CD8-positive, alpha-beta memory T cell (primary cell): ENCODE measurements around the gene CD300LB. TPM values are rescaled to one million over a fixed set of nuclear protein-coding genes. Genes with fewer than 3 reads are reported as not detected.
A peak's percentile ranks its signal among the peaks of the same experiment; 100 is the strongest.

ENCODE experiments used
- CTCF ChIA-PET: fragments of 350-600 bp; sonication (Branson Sonifier 250); formaldehyde crosslinking; loops from one replicate; lab custom pipeline; 2021; ENCODE audit warnings: antibody characterized with exemption; lab: Charles Lee
- POLR2A ChIA-PET: fragments of 350-600 bp; sonication (Branson Sonifier 250); formaldehyde crosslinking; loops from one replicate; lab custom pipeline; 2021; ENCODE audit warnings: antibody characterized with exemption; lab: Charles Lee
- DNase-seq, 5 donors: peaks; one replicate each; pipeline versions ENCODE4 v3.0.0 to v3.0.0-alpha.2; 2020 to 2022; ENCODE audit warnings: mixed read lengths in 1 of 5
- H3K27ac ChIP-seq: one replicate; pipeline ENCODE4 v1.7.0; 2013; ENCODE audit warnings: low read depth, mild to moderate bottlenecking, low read length, moderate library complexity
- H3K27me3 ChIP-seq: 2 replicates; pipeline ENCODE4 v1.7.0; 2013; ENCODE audit warnings: low read length, mild to moderate bottlenecking; ENCODE audit not compliant: insufficient read depth, poor library complexity, severe bottlenecking
- H3K36me3 ChIP-seq: 2 replicates; pipeline ENCODE4 v1.7.0; 2013; ENCODE audit warnings: mild to moderate bottlenecking, low read length, moderate library complexity; ENCODE audit not compliant: insufficient read depth
- H3K4me1 ChIP-seq: 2 replicates; pipeline ENCODE4 v1.7.0; 2013; ENCODE audit warnings: mild to moderate bottlenecking, low read length, moderate library complexity; ENCODE audit not compliant: insufficient read depth
- H3K4me3 ChIP-seq: 2 replicates; pipeline ENCODE4 v1.7.0; 2013; ENCODE audit warnings: mild to moderate bottlenecking, low read length
- H3K9me3 ChIP-seq: 2 replicates; pipeline ENCODE4 v1.7.0; 2013; ENCODE audit warnings: mild to moderate bottlenecking, low read length
- H3K27ac Mint-ChIP-seq, 8 donors: one replicate each; pipeline ENCODE4 v1.8.0; 2020 to 2021; ENCODE audit warnings: mixed read lengths in 8 of 8, mild to moderate bottlenecking in 6 of 8, inconsistent platforms in 3 of 8, moderate library complexity in 3 of 8
- H3K27me3 Mint-ChIP-seq, 2 donors: one replicate each; pipeline ENCODE4 v1.8.0; 2020 to 2021; ENCODE audit warnings: mixed read lengths in 2 of 2, mild to moderate bottlenecking in 1 of 2, moderate library complexity in 1 of 2
- H3K36me3 Mint-ChIP-seq, 3 donors: one replicate each; pipeline ENCODE4 v1.8.0; 2020 to 2021; ENCODE audit warnings: mixed read lengths in 3 of 3, inconsistent platforms in 1 of 3, mild to moderate bottlenecking in 1 of 3
- H3K4me1 Mint-ChIP-seq, 3 donors: one replicate each; pipeline ENCODE4 v1.8.0; 2020 to 2021; ENCODE audit warnings: mixed read lengths in 3 of 3, inconsistent platforms in 1 of 3, mild to moderate bottlenecking in 1 of 3
- H3K4me3 Mint-ChIP-seq, 7 donors: one replicate each; pipeline ENCODE4 v1.8.0; 2020 to 2021; ENCODE audit warnings: mixed read lengths in 7 of 7, mild to moderate bottlenecking in 6 of 7, moderate library complexity in 4 of 7, inconsistent platforms in 2 of 7
- H3K9me3 Mint-ChIP-seq, 5 donors: one replicate each; pipeline ENCODE4 v1.8.0; 2020 to 2022; ENCODE audit warnings: mixed read lengths in 5 of 5, mild to moderate bottlenecking in 3 of 5, moderate library complexity in 2 of 5, inconsistent platforms in 1 of 5
- polyA plus RNA-seq: library from polyadenylated mRNA; unstranded; fragments of 300-500 nt; fragmentation: Illumina TruSeq; gene quantifications from one replicate; pipeline ENCODE4 v1.2.3, GENCODE V29; 2021
- total RNA-seq, 2 experiments: library from RNA; stranded (reverse); gene quantifications; one replicate each; pipeline ENCODE4 v1.2.3, GENCODE V29; 2021

The CD300LB gene
- total and polyA plus RNA-seq, 3 experiments from 2014 or later, result 0.11 TPM; not detected in 2

GRCh38 chr17:74542166-74542565 lies 10.9 kb upstream of the CD300LB start:
- Histone ChIP-seq H3K27ac (no peak overlapping the region), H3K4me3 (no peak overlapping the region), H3K27me3 (no peaks in the 10 kb centered on the region), H3K36me3 (no peaks in the 10 kb centered on the region), H3K4me1 (no peaks in the 10 kb centered on the region), H3K9me3 (no peaks in the 10 kb centered on the region)
- no peak overlapping the region for H3K4me3 Mint-ChIP-seq
- no peaks in the 10 kb centered on the region for H3K9me3 Mint-ChIP-seq
- H3K36me3 Mint-ChIP-seq, result no peaks in the 10 kb centered on the region
- H3K27me3 Mint-ChIP-seq, result peaks cover 16 to 18% of the 10 kb centered on the region in 2 donors
- DNase-seq, result no peak
- CTCF ChIA-PET, result no interaction called here
- H3K4me1 Mint-ChIP-seq, result no peaks in the 10 kb centered on the region
- POLR2A ChIA-PET, result no interaction called here
- peak overlapping the region in 1 of 8 donors; percentile 28 for H3K27ac Mint-ChIP-seq

- Mint-ChIP-seq H3K9me3 (no peaks in the 10 kb centered on the region), H3K36me3 (no peaks in the 10 kb centered on the region), H3K4me3 (no peak overlapping the region), H3K27me3 (peaks cover 16 to 18% of the 10 kb centered on the region in 2 donors), H3K4me1 (no peaks in the 10 kb centered on the region), H3K27ac (no peak overlapping the region)
- DNase-seq, result no peak
- no peak overlapping the region for H3K4me3 ChIP-seq
- no peaks in the 10 kb centered on the region for H3K27me3 ChIP-seq
- POLR2A ChIA-PET, result no interaction called here
- H3K4me1 ChIP-seq, result no peaks in the 10 kb centered on the region
- H3K36me3 ChIP-seq, result no peaks in the 10 kb centered on the region
- CTCF ChIA-PET, result no interaction called here
- no peaks in the 10 kb centered on the region for H3K9me3 ChIP-seq
- no peak overlapping the region for H3K27ac ChIP-seq
Measured at GRCh38 chr17:74541176-74542111, 10.2 kb upstream of the CD300LB start.

GRCh38 chr17:74539281-74539820 lies 8.1 kb upstream of the CD300LB start:
- ChIA-PET POLR2A (no interaction called here), CTCF (no interaction called here)
- Histone ChIP-seq H3K4me3 (no peak overlapping the region), H3K27me3 (peaks cover 1% of the 10 kb centered on the region), H3K4me1 (no peaks in the 10 kb centered on the region), H3K36me3 (no peaks in the 10 kb centered on the region), H3K9me3 (no peaks in the 10 kb centered on the region), H3K27ac (no peak overlapping the region)
- no peak for DNase-seq
- Mint-ChIP-seq H3K4me3 (no peak overlapping the region), H3K36me3 (no peaks in the 10 kb centered on the region), H3K27me3 (peaks cover 17 to 29% of the 10 kb centered on the region in 2 donors), H3K4me1 (no peaks in the 10 kb centered on the region), H3K9me3 (no peaks in the 10 kb centered on the region), H3K27ac (no peak overlapping the region)

- Histone ChIP-seq H3K36me3 (no peaks in the 10 kb centered on the region), H3K4me1 (no peaks in the 10 kb centered on the region), H3K27me3 (peaks cover 3% of the 10 kb centered on the region), H3K9me3 (no peaks in the 10 kb centered on the region), H3K27ac (no peak overlapping the region), H3K4me3 (no peak overlapping the region)
- Mint-ChIP-seq H3K4me3 (no peak overlapping the region), H3K27ac (no peak overlapping the region), H3K4me1 (peaks cover 3 to 5% (median 3%) of the 10 kb centered on the region in 3 donors), H3K36me3 (no peaks in the 10 kb centered on the region), H3K9me3 (no peaks in the 10 kb centered on the region), H3K27me3 (peaks cover 26 to 50% of the 10 kb centered on the region in 2 donors)
- DNase-seq, result no peak
- ChIA-PET POLR2A (interaction anchor here (0.8 kb wide), 1 partner anchor 160 kb away, joined by 5 read pairs; no protein-coding TSS in a partner anchor), CTCF (no interaction called here)
Measured at GRCh38 chr17:74536890-74537289, 5.6 kb upstream of the CD300LB start.

- ChIA-PET POLR2A (no interaction called here), CTCF (interaction anchor here (1.4 to 2.9 kb wide), 3 partner anchors 152 to 321 kb away, joined by 3 to 11 read pairs (median 10); partner anchors contain the start of gene GPR142)
- H3K27me3 Mint-ChIP-seq, result peaks cover 19 to 70% of the 10 kb centered on the region in 2 donors
- H3K4me1 ChIP-seq, result no peaks in the 10 kb centered on the region
- peak overlapping the region in 1 of 7 donors; percentile 32 for H3K4me3 Mint-ChIP-seq
- peaks cover 3 to 5% (median 3%) of the 10 kb centered on the region in 3 donors for H3K4me1 Mint-ChIP-seq
- no peak for DNase-seq
- H3K4me3 ChIP-seq, result no peak overlapping the region
- H3K36me3 Mint-ChIP-seq, result no peaks in the 10 kb centered on the region
- no peaks in the 10 kb centered on the region for H3K9me3 ChIP-seq
- H3K27ac Mint-ChIP-seq, result peak overlapping the region in 1 of 8 donors; percentile 40
- H3K27me3 ChIP-seq, result peaks cover 9% of the 10 kb centered on the region
- peaks cover 0 to 2% (median 0%) of the 10 kb centered on the region in 5 donors for H3K9me3 Mint-ChIP-seq
- no peaks in the 10 kb centered on the region for H3K36me3 ChIP-seq
- H3K27ac ChIP-seq, result no peak overlapping the region
Measured at GRCh38 chr17:74532115-74532514, 840 bp upstream of the CD300LB start.

GRCh38 chr17:74530831-74531150 lies 484 bp downstream of the CD300LB start:
- no peak overlapping the region for H3K4me3 ChIP-seq
- POLR2A ChIA-PET, result no interaction called here

GRCh38 chr17:74529243-74529642 lies 2.0 kb downstream of the CD300LB start:
- peaks cover 25 to 81% of the 10 kb centered on the region in 2 donors for H3K27me3 Mint-ChIP-seq
- H3K36me3 ChIP-seq, result no peaks in the 10 kb centered on the region
- peaks cover 0 to 2% (median 0%) of the 10 kb centered on the region in 5 donors for H3K9me3 Mint-ChIP-seq
- H3K36me3 Mint-ChIP-seq, result no peaks in the 10 kb centered on the region
- no peak overlapping the region for H3K27ac ChIP-seq
- H3K27ac Mint-ChIP-seq, result no peak overlapping the region
- peaks cover 3 to 5% (median 3%) of the 10 kb centered on the region in 3 donors for H3K4me1 Mint-ChIP-seq
- H3K4me1 ChIP-seq, result no peaks in the 10 kb centered on the region
- H3K4me3 ChIP-seq, result no peak overlapping the region
- ChIA-PET CTCF (no interaction called here), POLR2A (no interaction called here)
- peaks cover 12% of the 10 kb centered on the region for H3K27me3 ChIP-seq
- DNase-seq, result no peak
- peak overlapping the region in 1 of 7 donors; percentile 32 for H3K4me3 Mint-ChIP-seq
- H3K9me3 ChIP-seq, result no peaks in the 10 kb centered on the region

More at GRCh38 chr17:74530831-74531150, 484 bp downstream of the CD300LB start:
- Histone ChIP-seq H3K4me1 (no peaks in the 10 kb centered on the region), H3K36me3 (no peaks in the 10 kb centered on the region), H3K9me3 (no peaks in the 10 kb centered on the region), H3K27ac (no peak overlapping the region), H3K27me3 (peaks cover 14% of the 10 kb centered on the region)
- peaks cover 0 to 2% (median 0%) of the 10 kb centered on the region in 5 donors for H3K9me3 Mint-ChIP-seq
- no peak for DNase-seq
- no peak overlapping the region for H3K4me3 Mint-ChIP-seq
- CTCF ChIA-PET, result interaction anchor here (1.2 kb wide), 1 partner anchor 152 kb away, joined by 3 read pairs; no protein-coding TSS in a partner anchor
- peak overlapping the region in 1 of 8 donors; percentile 31 for H3K27ac Mint-ChIP-seq
- H3K4me1 Mint-ChIP-seq, result peaks cover 3 to 5% (median 3%) of the 10 kb centered on the region in 3 donors
- H3K27me3 Mint-ChIP-seq, result peaks cover 18 to 76% of the 10 kb centered on the region in 2 donors
- H3K36me3 Mint-ChIP-seq, result no peaks in the 10 kb centered on the region
